GM23248 (cell line): Measurements from ENCODE around the gene SPATA25. TPM values are rescaled to one million over a fixed set of nuclear protein-coding genes. Genes with fewer than 3 reads are reported as not detected.

Experiments
- DNase-seq: peaks from one replicate; pipeline ENCODE4 v3.0.0-alpha.2; 2015
- H2AFZ ChIP-seq: fragments of 200-600 bp; sonication (generic); 2 replicates; pipeline ENCODE4 v1.6.1; 2016; ENCODE audit warnings: antibody characterized with exemption
- H3F3A ChIP-seq: fragments of 200-600 bp; sonication (generic); 2 replicates; pipeline ENCODE4 v1.6.1; 2016; ENCODE audit warnings: mild to moderate bottlenecking, antibody characterized with exemption, mixed run types; ENCODE audit not compliant: insufficient read depth
- H3K27ac ChIP-seq: fragments of 200-600 bp; sonication (generic); 2 replicates; pipeline ENCODE4 v1.5.1; 2016; ENCODE audit warnings: mild to moderate bottlenecking
- H3K27me3 ChIP-seq: fragments of 200-600 bp; sonication (generic); replicated peaks from 2 replicates; pipeline ENCODE4 v1.6.1; 2016; ENCODE audit warnings: mild to moderate bottlenecking; ENCODE audit not compliant: insufficient read depth
- H3K36me3 ChIP-seq: fragments of 200-600 bp; sonication (generic); 2 replicates; pipeline ENCODE4 v1.6.1; 2016; ENCODE audit warnings: low read depth, mild to moderate bottlenecking
- H3K4me1 ChIP-seq: fragments of 200-600 bp; sonication (generic); 2 replicates; pipeline ENCODE4 v1.6.1; 2016; ENCODE audit warnings: mild to moderate bottlenecking; ENCODE audit not compliant: insufficient read depth
- H3K4me2 ChIP-seq: fragments of 200-600 bp; sonication (generic); one replicate; pipeline ENCODE4 v1.6.1; 2016; ENCODE audit warnings: mild to moderate bottlenecking; ENCODE audit not compliant: unreplicated experiment
- H3K4me3 ChIP-seq: fragments of 200-600 bp; sonication (generic); 2 replicates; pipeline ENCODE4 v1.5.1; 2016; ENCODE audit warnings: mild to moderate bottlenecking
- H3K79me2 ChIP-seq: fragments of 200-600 bp; sonication (generic); 2 replicates; pipeline ENCODE4 v1.6.1; 2016; ENCODE audit warnings: mild to moderate bottlenecking; ENCODE audit not compliant: insufficient read depth
- H3K9ac ChIP-seq: fragments of 200-600 bp; sonication (generic); 2 replicates; pipeline ENCODE4 v1.6.1; 2016; ENCODE audit warnings: mild to moderate bottlenecking
- H3K9me2 ChIP-seq: fragments of 200-600 bp; sonication (generic); 2 replicates; pipeline ENCODE4 v1.6.1; 2016; ENCODE audit warnings: mixed run types, mild to moderate bottlenecking, moderate library complexity; ENCODE audit not compliant: insufficient read depth
- H3K9me3 ChIP-seq: fragments of 200-600 bp; sonication (generic); one replicate; pipeline ENCODE4 v1.6.1; 2017; ENCODE audit warnings: low read depth
- H4K20me1 ChIP-seq: fragments of 200-600 bp; sonication (generic); 2 replicates; pipeline ENCODE4 v1.6.0; 2016; ENCODE audit not compliant: insufficient read depth
- EZH2 ChIP-seq: fragments of 200-600 bp; sonication (generic); IDR thresholded peaks from 2 replicates; pipeline ENCODE4 v1.6.1; 2018; ENCODE audit warnings: antibody characterized with exemption, mild to moderate bottlenecking; ENCODE audit not compliant: insufficient read depth, poor library complexity, severe bottlenecking
- EZH2phosphoT487 ChIP-seq: fragments of 200-600 bp; sonication (generic); IDR thresholded peaks from 2 replicates; pipeline ENCODE4 v1.6.1; 2018; ENCODE audit warnings: antibody characterized with exemption, moderate library complexity, mild to moderate bottlenecking, low read depth; ENCODE audit not compliant: insufficient read depth
- WGBS, 2 experiments: methylation state at CpG; one replicate each; pipeline ENCODE4 v1.1.6; 2015 to 2017; ENCODE audit warnings: low lambda C conversion rate in 2 of 2, low coverage in 1 of 2; ENCODE audit errors: missing lambda C conversion rate in 2 of 2; 5-methylcytosine and 5-hydroxymethylcytosine counted together
- in situ Hi-C: fragments of 300-500 bp; cut with MboI; formaldehyde crosslinking; loops from 2 replicates; pipeline ENCODE4 v1.15.0; 2020
- polyA plus RNA-seq: library from polyadenylated mRNA; unstranded; fragments of >200 nt; fragmentation: Nextera tagmentation; extraction: Ambion mirVana; gene quantifications from 2 replicates; pipeline ENCODE4 v1.2.1, GENCODE V29; 2016
- total RNA-seq: library from RNA; depleted of rRNA; stranded (reverse); fragments of >200 nt; shearing (Covaris generic); gene quantifications from 2 replicates; pipeline ENCODE4 v1.2.3, GENCODE V29; 2014

Gene SPATA25
- total and polyA plus RNA-seq, 2 experiments from 2014 or later: not detected

DNA sequence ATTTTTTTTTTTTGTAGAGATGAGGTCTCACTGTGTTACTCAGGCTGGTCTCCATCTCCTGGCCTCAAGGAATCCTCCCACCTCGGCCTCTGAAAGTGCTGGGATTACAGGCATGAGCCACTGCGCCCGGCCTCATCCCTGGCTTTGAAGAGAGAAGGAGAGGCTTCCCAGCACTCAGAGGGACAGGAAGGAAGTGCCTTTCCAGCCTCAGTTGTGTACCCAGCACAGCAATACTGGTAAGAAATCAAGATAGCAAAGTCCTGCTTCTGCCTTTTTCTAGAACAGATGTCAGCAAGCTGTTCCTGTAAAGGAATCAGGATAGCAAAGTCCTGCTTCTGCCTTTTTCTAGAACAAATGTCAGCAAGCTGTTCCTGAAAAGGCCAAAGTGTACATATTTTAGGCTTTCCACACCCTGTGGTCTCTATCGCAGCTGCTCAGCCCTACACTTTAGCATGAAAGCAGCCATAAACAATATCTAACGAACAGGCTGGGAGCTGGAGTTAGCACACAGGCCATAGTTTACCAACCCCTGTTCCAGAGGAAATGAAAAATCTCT, 30.8 kb upstream of the SPATA25 start:
- TF ChIP-seq EZH2 (no peak), EZH2phosphoT487 (no peak)
- Histone ChIP-seq H3K27me3 (no peaks in the 10 kb centered on the region), H3K4me1 (peaks cover 6% of the 10 kb centered on the region), H3K9me3 (no peaks in the 10 kb centered on the region), H3K36me3 (no peaks in the 10 kb centered on the region), H3K4me2 (no peak overlapping the region), H2AFZ (peak overlapping the region; percentile 35), H3K4me3 (no peak overlapping the region), H4K20me1 (no peaks in the 10 kb centered on the region), H3K9me2 (no peaks in the 10 kb centered on the region), H3F3A (peaks cover 5% of the 10 kb centered on the region; the same call in 1 of the 2 replicates), H3K9ac (no peak overlapping the region), H3K79me2 (no peaks in the 10 kb centered on the region), H3K27ac (no peak overlapping the region)
- WGBS, 2 experiments: 47 to 55% methylated on average over 4 to 5 of the region's 5 CpGs
- in situ Hi-C loops: no loop called here
- no peak for DNase-seq

DNA sequence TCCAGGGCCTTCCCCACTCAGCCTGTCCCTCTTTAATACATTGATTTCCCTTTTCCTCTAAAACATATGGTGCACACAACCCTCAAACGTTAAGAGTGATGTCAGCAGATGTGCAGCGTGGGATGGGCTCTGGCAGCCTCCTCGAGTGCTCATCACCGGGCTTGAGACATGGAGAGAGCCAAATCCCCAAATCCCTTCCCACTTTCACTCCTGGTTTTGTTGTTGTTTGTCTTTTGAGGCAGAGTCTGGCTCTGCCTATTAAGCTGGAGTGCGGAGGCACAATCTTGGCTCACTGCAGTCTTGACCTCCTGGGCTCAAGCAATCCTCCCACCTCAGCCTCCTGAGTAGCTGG, 30.3 kb upstream of the SPATA25 start:
- Histone ChIP-seq H3K4me2 (no peak overlapping the region), H3K9me3 (no peaks in the 10 kb centered on the region), H4K20me1 (no peaks in the 10 kb centered on the region), H3K9ac (no peak overlapping the region), H3K4me3 (no peak overlapping the region), H3K4me1 (peaks cover 6% of the 10 kb centered on the region), H3K27ac (no peak overlapping the region), H3K36me3 (no peaks in the 10 kb centered on the region), H3K79me2 (no peaks in the 10 kb centered on the region), H3K27me3 (no peaks in the 10 kb centered on the region), H3K9me2 (no peaks in the 10 kb centered on the region), H3F3A (peaks cover 5% of the 10 kb centered on the region; the same call in 1 of the 2 replicates), H2AFZ (no peak overlapping the region)
- 12 to 15% methylated on average over 5 of the region's 5 CpGs for WGBS, 2 experiments
- TF ChIP-seq EZH2 (no peak), EZH2phosphoT487 (no peak)
- peak; percentile 64 for DNase-seq
- in situ Hi-C loops: no loop called here

DNA sequence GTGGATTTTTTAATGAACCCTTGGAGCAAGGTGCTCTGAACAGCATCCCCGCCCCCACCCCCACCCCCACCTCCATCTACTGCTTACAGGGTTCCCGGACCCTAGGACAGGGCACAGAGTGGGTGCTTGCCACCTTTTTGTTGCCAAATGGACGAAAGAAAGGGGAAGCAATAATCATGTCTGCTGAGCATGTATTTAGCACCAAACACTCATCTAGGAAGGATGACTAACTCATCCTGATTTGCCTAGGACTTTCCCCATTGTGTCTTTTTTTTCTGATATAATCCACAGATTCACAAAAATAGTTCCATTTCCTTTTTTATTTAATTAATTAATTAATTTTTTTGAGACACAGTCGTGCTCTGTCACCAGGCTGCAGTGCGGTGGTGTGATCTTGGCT, 25.7 kb upstream of the SPATA25 start:
- Histone ChIP-seq H3K9me3 (no peaks in the 10 kb centered on the region), H3K4me3 (no peak overlapping the region), H3K9me2 (no peaks in the 10 kb centered on the region), H4K20me1 (no peaks in the 10 kb centered on the region), H3K4me1 (peaks cover 15% of the 10 kb centered on the region), H2AFZ (no peak overlapping the region), H3K27ac (no peak overlapping the region), H3K27me3 (no peaks in the 10 kb centered on the region), H3K36me3 (no peaks in the 10 kb centered on the region), H3K9ac (no peak overlapping the region), H3F3A (peaks cover 5% of the 10 kb centered on the region; the same call in 1 of the 2 replicates), H3K4me2 (no peak overlapping the region), H3K79me2 (no peaks in the 10 kb centered on the region)
- TF ChIP-seq EZH2 (no peak), EZH2phosphoT487 (no peak)
- in situ Hi-C loops: no loop called here
- 46 to 54% methylated on average over 5 of the region's 5 CpGs for WGBS, 2 experiments
- DNase-seq: peak; percentile 54

DNA sequence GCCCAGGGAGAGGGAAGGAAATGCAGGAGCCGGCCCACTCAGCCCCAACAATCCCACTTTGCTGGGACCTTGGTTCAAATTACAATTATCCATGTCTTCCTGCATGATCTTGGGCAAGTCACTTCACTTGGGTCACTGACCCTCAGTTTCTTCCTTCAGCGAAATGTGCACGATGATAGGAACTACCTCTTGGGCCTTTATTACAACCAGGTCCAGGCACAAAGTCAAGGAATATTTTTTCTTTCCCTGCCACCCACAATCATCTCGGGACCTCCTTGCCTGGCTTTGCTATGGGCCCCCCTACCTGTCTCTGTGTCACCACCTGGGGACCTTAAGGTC, 24.9 kb upstream of the SPATA25 start:
- TF ChIP-seq EZH2phosphoT487 (no peak), EZH2 (no peak)
- Histone ChIP-seq H3K9me2 (no peaks in the 10 kb centered on the region), H4K20me1 (no peaks in the 10 kb centered on the region), H3K79me2 (no peaks in the 10 kb centered on the region), H3K27me3 (no peaks in the 10 kb centered on the region), H3K4me2 (peak overlapping the region; percentile 80), H3K9ac (peak overlapping the region; percentile 69), H3F3A (peaks cover 3% of the 10 kb centered on the region; the same call in 1 of the 2 replicates), H3K9me3 (no peaks in the 10 kb centered on the region), H3K4me1 (peaks cover 9% of the 10 kb centered on the region), H2AFZ (peak overlapping the region; percentile 89), H3K36me3 (no peaks in the 10 kb centered on the region), H3K4me3 (peak overlapping the region; percentile 68), H3K27ac (no peak overlapping the region)
- DNase-seq: no peak
- WGBS, 2 experiments: 6 to 18% methylated on average over 4 of the region's 4 CpGs
- in situ Hi-C loops: no loop called here
